HepG2 (cell line): ENCODE data around the gene CNNM4. TPM values are rescaled to one million over a fixed set of nuclear protein-coding genes. Genes with fewer than 3 reads are reported as not detected.
A peak's percentile ranks its signal among the peaks of the same experiment; 100 is the strongest.

Experiments
- BHLHE40 ChIP-seq: IDR thresholded peaks from 2 replicates; pipeline ENCODE4 v1.6.1; 2011; ENCODE audit warnings: low read length, improper control_type of control experiment
- ERF ChIP-seq: IDR thresholded peaks from 2 replicates; pipeline ENCODE4 v1.6.1; 2018; ENCODE audit warnings: missing biosample characterization, missing genetic modification reagents
- ETV5 ChIP-seq: IDR thresholded peaks from 2 replicates; pipeline ENCODE4 v1.6.1; 2018; ENCODE audit warnings: missing biosample characterization, missing genetic modification reagents, inconsistent platforms, borderline replicate concordance
- HES4 ChIP-seq: sonication (generic); formaldehyde crosslinking; IDR thresholded peaks from 2 replicates; pipeline ENCODE4 v1.9.0; 2021; ENCODE audit warnings: mild to moderate bottlenecking, missing genetic modification reagents, borderline replicate concordance
- MED13 ChIP-seq: sonication (generic); formaldehyde crosslinking; IDR thresholded peaks from 2 replicates; pipeline ENCODE4 v1.5.0; 2020; ENCODE audit warnings: missing genetic modification reagents
- NFIB ChIP-seq: sonication (generic); formaldehyde crosslinking; IDR thresholded peaks from 2 replicates; pipeline ENCODE4 v1.9.0; 2021; ENCODE audit warnings: missing genetic modification reagents, mild to moderate bottlenecking, borderline replicate concordance
- PHF5A ChIP-seq: IDR thresholded peaks from one replicate; pipeline ENCODE4 v1.6.1; 2018; ENCODE audit warnings: low read depth, missing genetic modification reagents; ENCODE audit not compliant: unreplicated experiment
- RFXANK ChIP-seq: IDR thresholded peaks from 2 replicates; pipeline ENCODE4 v1.6.1; 2016
- SALL2 ChIP-seq: sonication (generic); formaldehyde crosslinking; IDR thresholded peaks from 2 replicates; pipeline ENCODE4 v1.8.1; 2023; ENCODE audit warnings: mild to moderate bottlenecking, missing genetic modification reagents, inconsistent platforms
- SKI ChIP-seq: fragments of 450-650 bp; IDR thresholded peaks from one replicate; pipeline ENCODE4 v1.6.1; 2018; ENCODE audit warnings: mild to moderate bottlenecking; ENCODE audit not compliant: partially characterized antibody
- STAG1 ChIP-seq: sonication (generic); formaldehyde crosslinking; IDR thresholded peaks from 2 replicates; pipeline ENCODE4 v1.4.0; 2020; ENCODE audit warnings: missing genetic modification reagents
- XBP1 ChIP-seq: sonication (generic); formaldehyde crosslinking; IDR thresholded peaks from 2 replicates; pipeline ENCODE4 v1.5.0; 2020; ENCODE audit warnings: missing genetic modification reagents
- ZBTB8A ChIP-seq: sonication (generic); formaldehyde crosslinking; IDR thresholded peaks from 2 replicates; pipeline ENCODE4 v1.4.0; 2020; ENCODE audit warnings: mild to moderate bottlenecking, low read depth, missing genetic modification reagents, borderline replicate concordance
- ZNF260 ChIP-seq: sonication (generic); formaldehyde crosslinking; IDR thresholded peaks from 2 replicates; pipeline ENCODE4 v1.4.0; 2020; ENCODE audit warnings: missing genetic modification reagents, low read depth, mild to moderate bottlenecking, borderline replicate concordance
- ZNF614 ChIP-seq: IDR thresholded peaks from 2 replicates; pipeline ENCODE4 v1.6.1; 2018; ENCODE audit warnings: missing biosample characterization, missing genetic modification reagents, inconsistent platforms, borderline replicate concordance
- ZNF724P ChIP-seq: sonication (generic); formaldehyde crosslinking; IDR thresholded peaks from 2 replicates; pipeline ENCODE4 v1.8.0; 2022; ENCODE audit warnings: missing genetic modification reagents, borderline replicate concordance
- ZNF781 ChIP-seq: sonication (generic); formaldehyde crosslinking; IDR thresholded peaks from 2 replicates; pipeline ENCODE4 v1.5.1; 2020; ENCODE audit warnings: borderline replicate concordance, mild to moderate bottlenecking, missing genetic modification reagents; ENCODE audit errors: not compliant biosample characterization
- ZNF83 ChIP-seq: sonication (generic); formaldehyde crosslinking; IDR thresholded peaks from 2 replicates; pipeline ENCODE4 v1.4.0; 2020; ENCODE audit warnings: missing genetic modification reagents, mild to moderate bottlenecking, borderline replicate concordance
- polyA plus RNA-seq, 8 experiments: library from polyadenylated mRNA; depleted of rRNA in 3 of 8; stranded (reverse) in 7 of 8; unstranded in 1 of 8; fragments of >200 nt; fragmentation: Illumina TruSeq in 4 of 8; extraction: Trizol in 4 of 8; gene quantifications; 2 replicates each; pipeline versions ENCODE4 v1.2.1 to v1.2.3, GENCODE V29; 2011 to 2016; ENCODE audit warnings: low read depth in 4 of 8, missing spikeins in 1 of 8, mixed read lengths in 1 of 8; ENCODE audit not compliant: insufficient read depth in 1 of 8
- total RNA-seq, 5 experiments: library from RNA; depleted of rRNA; stranded (reverse); fragments of >200 nt; fragmentation: Illumina TruSeq; extraction: Trizol; gene quantifications; 2 replicates each; pipeline ENCODE4 v1.2.3, GENCODE V29; 2016; ENCODE audit warnings: low read depth in 1 of 5
- TF ChIP-seq, protein P1 (sequence below): sonication (generic); formaldehyde crosslinking; IDR thresholded peaks from 2 replicates; pipeline ENCODE4 v1.4.0; 2020; ENCODE audit warnings: missing genetic modification reagents
- TF ChIP-seq, protein P2 (sequence below): sonication (generic); formaldehyde crosslinking; IDR thresholded peaks from 2 replicates; pipeline ENCODE4 v1.5.1; 2020; ENCODE audit warnings: missing genetic modification reagents, mild to moderate bottlenecking, borderline replicate concordance

CNNM4 gene
- total and polyA plus RNA-seq, 2 of the 13 experiments (the other 11 are each of a cell fraction or from before 2014, with no cell fraction given), result 5.9 to 8.4 TPM

DNA sequence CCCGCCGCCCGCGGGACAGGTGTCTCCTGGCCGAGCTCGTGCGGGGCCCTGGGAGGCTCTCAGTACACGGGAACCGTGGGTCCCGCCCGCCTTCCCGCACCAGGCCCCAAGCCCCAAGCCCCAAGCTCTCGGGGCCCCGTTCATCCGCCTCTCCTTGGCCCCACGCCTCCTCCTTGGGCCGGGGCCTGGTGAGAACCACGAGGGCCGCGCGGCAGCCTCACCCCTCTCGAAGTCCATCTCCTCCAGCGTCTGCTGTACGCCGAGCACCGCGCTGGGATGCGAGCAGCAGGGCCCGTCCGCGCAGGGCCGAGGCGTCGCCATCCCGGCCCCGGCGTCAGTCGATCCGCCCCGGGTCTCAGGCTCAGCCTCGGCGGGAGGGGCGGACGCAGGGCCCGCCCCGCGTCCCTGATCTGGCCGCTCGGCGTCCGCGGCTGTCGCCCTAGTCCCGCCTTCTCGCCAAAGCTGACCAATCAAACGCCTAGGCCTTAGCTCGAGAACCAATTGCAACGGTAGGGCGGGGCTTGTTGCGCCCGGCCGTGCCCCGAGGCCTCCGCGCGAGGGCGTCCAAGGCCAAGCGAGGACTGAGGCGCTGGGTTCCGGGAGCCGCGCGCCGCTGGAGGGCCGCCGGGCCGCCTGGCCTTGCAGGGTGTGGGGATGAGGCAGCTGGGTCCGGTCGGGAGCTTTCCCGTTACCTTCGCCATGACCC, 97.1 kb downstream of the CNNM4 start, which contains the start of gene ANKRD39 (continued):
- TF ChIP-seq XBP1 (CRISPR knock-in tag) (peak; percentile 21; the same call in 1 of the 2 replicates), ZNF260 (no peak), ZNF781 (CRISPR knock-in tag) (peak; percentile 71), NFIB (no peak), BHLHE40 (peak; percentile 38; the same call in 1 of the 2 replicates), ERF (CRISPR knock-in tag) (peak; percentile 80), PHF5A (CRISPR knock-in tag) (peak; percentile 85), SALL2 (peak; percentile 88), SKI (peak; percentile 83), ETV5 (peak; percentile 73), HES4 (CRISPR knock-in tag) (peak; percentile 99), ZBTB8A (CRISPR knock-in tag) (0 out of 2 replicates have a peak, but pooled peaks have one; percentile 26), MED13 (peak; percentile 59; the same call in 1 of the 2 replicates), ZNF614 (CRISPR knock-in tag) (peak; percentile 13; the same call in 1 of the 2 replicates), ZNF83 (CRISPR knock-in tag) (no peak), RFXANK (CRISPR knock-in tag) (peak; percentile 69; the same call in 1 of the 2 replicates), ZNF724P (CRISPR knock-in tag) (peak; percentile 75; the same call in 1 of the 2 replicates), STAG1 (peak; percentile 94)
- TF ChIP-seq, protein P1, sequence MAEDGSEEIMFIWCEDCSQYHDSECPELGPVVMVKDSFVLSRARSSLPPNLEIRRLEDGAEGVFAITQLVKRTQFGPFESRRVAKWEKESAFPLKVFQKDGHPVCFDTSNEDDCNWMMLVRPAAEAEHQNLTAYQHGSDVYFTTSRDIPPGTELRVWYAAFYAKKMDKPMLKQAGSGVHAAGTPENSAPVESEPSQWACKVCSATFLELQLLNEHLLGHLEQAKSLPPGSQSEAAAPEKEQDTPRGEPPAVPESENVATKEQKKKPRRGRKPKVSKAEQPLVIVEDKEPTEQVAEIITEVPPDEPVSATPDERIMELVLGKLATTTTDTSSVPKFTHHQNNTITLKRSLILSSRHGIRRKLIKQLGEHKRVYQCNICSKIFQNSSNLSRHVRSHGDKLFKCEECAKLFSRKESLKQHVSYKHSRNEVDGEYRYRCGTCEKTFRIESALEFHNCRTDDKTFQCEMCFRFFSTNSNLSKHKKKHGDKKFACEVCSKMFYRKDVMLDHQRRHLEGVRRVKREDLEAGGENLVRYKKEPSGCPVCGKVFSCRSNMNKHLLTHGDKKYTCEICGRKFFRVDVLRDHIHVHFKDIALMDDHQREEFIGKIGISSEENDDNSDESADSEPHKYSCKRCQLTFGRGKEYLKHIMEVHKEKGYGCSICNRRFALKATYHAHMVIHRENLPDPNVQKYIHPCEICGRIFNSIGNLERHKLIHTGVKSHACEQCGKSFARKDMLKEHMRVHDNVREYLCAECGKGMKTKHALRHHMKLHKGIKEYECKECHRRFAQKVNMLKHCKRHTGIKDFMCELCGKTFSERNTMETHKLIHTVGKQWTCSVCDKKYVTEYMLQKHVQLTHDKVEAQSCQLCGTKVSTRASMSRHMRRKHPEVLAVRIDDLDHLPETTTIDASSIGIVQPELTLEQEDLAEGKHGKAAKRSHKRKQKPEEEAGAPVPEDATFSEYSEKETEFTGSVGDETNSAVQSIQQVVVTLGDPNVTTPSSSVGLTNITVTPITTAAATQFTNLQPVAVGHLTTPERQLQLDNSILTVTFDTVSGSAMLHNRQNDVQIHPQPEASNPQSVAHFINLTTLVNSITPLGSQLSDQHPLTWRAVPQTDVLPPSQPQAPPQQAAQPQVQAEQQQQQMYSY, result peak; percentile 100
- TF ChIP-seq, protein P2, sequence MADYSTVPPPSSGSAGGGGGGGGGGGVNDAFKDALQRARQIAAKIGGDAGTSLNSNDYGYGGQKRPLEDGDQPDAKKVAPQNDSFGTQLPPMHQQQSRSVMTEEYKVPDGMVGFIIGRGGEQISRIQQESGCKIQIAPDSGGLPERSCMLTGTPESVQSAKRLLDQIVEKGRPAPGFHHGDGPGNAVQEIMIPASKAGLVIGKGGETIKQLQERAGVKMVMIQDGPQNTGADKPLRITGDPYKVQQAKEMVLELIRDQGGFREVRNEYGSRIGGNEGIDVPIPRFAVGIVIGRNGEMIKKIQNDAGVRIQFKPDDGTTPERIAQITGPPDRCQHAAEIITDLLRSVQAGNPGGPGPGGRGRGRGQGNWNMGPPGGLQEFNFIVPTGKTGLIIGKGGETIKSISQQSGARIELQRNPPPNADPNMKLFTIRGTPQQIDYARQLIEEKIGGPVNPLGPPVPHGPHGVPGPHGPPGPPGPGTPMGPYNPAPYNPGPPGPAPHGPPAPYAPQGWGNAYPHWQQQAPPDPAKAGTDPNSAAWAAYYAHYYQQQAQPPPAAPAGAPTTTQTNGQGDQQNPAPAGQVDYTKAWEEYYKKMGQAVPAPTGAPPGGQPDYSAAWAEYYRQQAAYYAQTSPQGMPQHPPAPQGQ (CRISPR knock-in tag), result no peak
